GM19455 (cell line): ENCODE measurements around the gene CD300LG.
"Not testable (repeated sequence)": the region's sequence is repeated elsewhere in the genome, so short reads cannot be mapped to it uniquely, and the experiment has no call there.

Source experiments
- ATAC-seq: cut with Tn5 transposase; IDR thresholded peaks from one replicate; pipeline ENCODE4 v1.9.1; 2021; ENCODE audit not compliant: unreplicated experiment

The CD300LG gene

GRCh38 chr17:43877451-43878155 is 30.6 kb downstream of the CD300LG start:
- ATAC-seq = no peak

GRCh38 chr17:43878260-43879175 is 31.5 kb downstream of the CD300LG start:
- no peak for ATAC-seq

- ATAC-seq = no peak
These were observed 32.9 kb downstream of the CD300LG start for GRCh38 chr17:43879723-43880419.

- no peak for ATAC-seq
These were observed 33.5 kb downstream of the CD300LG start for GRCh38 chr17:43880420-43880991.

- ATAC-seq = no peak
These were observed 34.2 kb downstream of the CD300LG start for GRCh38 chr17:43881181-43881580.

- ATAC-seq = no peak
These were observed 35.0 kb downstream of the CD300LG start for GRCh38 chr17:43881758-43882505.

GRCh38 chr17:43882761-43883415 is 35.9 kb downstream of the CD300LG start:
- ATAC-seq = no peak

- ATAC-seq = no peak
These were observed 41.6 kb downstream of the CD300LG start for GRCh38 chr17:43888548-43888947.

- no peak for ATAC-seq
These were observed 43.3 kb downstream of the CD300LG start for GRCh38 chr17:43890240-43890639.

- no peak for ATAC-seq
These were observed 45.1 kb downstream of the CD300LG start for GRCh38 chr17:43891851-43892646.

- no peak for ATAC-seq
These were observed 45.6 kb downstream of the CD300LG start for GRCh38 chr17:43892647-43892952.

GRCh38 chr17:43894494-43894893 is 47.5 kb downstream of the CD300LG start:
- ATAC-seq = not testable (repeated sequence)

- no peak for ATAC-seq
These were observed 50.9 kb downstream of the CD300LG start for GRCh38 chr17:43897831-43898230.

GRCh38 chr17:43898446-43898845 is 51.5 kb downstream of the CD300LG start:
- ATAC-seq = no peak

GRCh38 chr17:43900183-43900857 is 53.3 kb downstream of the CD300LG start:
- no peak for ATAC-seq

GRCh38 chr17:43900858-43901754 is 54.1 kb downstream of the CD300LG start:
- ATAC-seq = no peak

GRCh38 chr17:43901861-43902589 is 55.0 kb downstream of the CD300LG start:
- ATAC-seq = no peak
